ACC112 (cell line): ENCODE results near the gene COL19A1.
"Not testable (repeated sequence)": the region's sequence is repeated elsewhere in the genome, so short reads cannot be mapped to it uniquely, and the experiment has no call there.

Experiments
- H2AFZ ChIP-seq: fragments of 200-600 bp; sonication (generic); one replicate; pipeline ENCODE4 v1.6.0; 2017; ENCODE audit warnings: antibody characterized with exemption, low read length; ENCODE audit not compliant: unreplicated experiment
- H3K27ac ChIP-seq: fragments of 200-600 bp; sonication (generic); 2 replicates; pipeline ENCODE4 v1.5.1; 2014; ENCODE audit warnings: low read depth, mild to moderate bottlenecking, antibody characterized with exemption, low read length, moderate library complexity
- H3K27me3 ChIP-seq: fragments of 200-600 bp; sonication (generic); 2 replicates; pipeline ENCODE4 v1.6.1; 2014; ENCODE audit warnings: mild to moderate bottlenecking, antibody characterized with exemption, low read length, moderate library complexity, mixed read lengths; ENCODE audit not compliant: insufficient read depth
- H3K36me3 ChIP-seq: fragments of 200-600 bp; sonication (generic); 2 replicates; pipeline ENCODE4 v1.6.1; 2016; ENCODE audit warnings: mild to moderate bottlenecking, antibody characterized with exemption, low read length, moderate library complexity, mixed read lengths; ENCODE audit not compliant: insufficient read depth
- H3K4me1 ChIP-seq: fragments of 200-600 bp; sonication (generic); one replicate; pipeline ENCODE4 v1.6.1; 2016; ENCODE audit warnings: low read length, mixed read lengths; ENCODE audit not compliant: insufficient read depth, unreplicated experiment, control insufficient read depth
- H3K4me3 ChIP-seq: fragments of 200-600 bp; sonication (generic); 2 replicates; pipeline ENCODE4 v1.5.1; 2014; ENCODE audit warnings: mild to moderate bottlenecking, low read depth, low read length
- H3K79me2 ChIP-seq: fragments of 200-600 bp; sonication (generic); one replicate; pipeline ENCODE4 v1.6.0; 2016; ENCODE audit warnings: low read length; ENCODE audit not compliant: control insufficient read depth, unreplicated experiment, insufficient read depth

COL19A1 gene

GRCh38 chr6:69994251-69994650, 127.9 kb downstream of the COL19A1 start:
- Histone ChIP-seq H3K27me3 (no peaks in the 10 kb centered on the region), H3K27ac (no peak overlapping the region)

GRCh38 chr6:70008189-70008588, 141.8 kb downstream of the COL19A1 start:
- H3K79me2 ChIP-seq, result no peaks in the 10 kb centered on the region
- H3K4me1 ChIP-seq, result no peaks in the 10 kb centered on the region
- H3K27ac ChIP-seq, result no peak overlapping the region
- no peaks in the 10 kb centered on the region for H3K36me3 ChIP-seq
- no peaks in the 10 kb centered on the region for H3K27me3 ChIP-seq
- no peak overlapping the region for H2AFZ ChIP-seq
- H3K4me3 ChIP-seq, result no peak overlapping the region

More at GRCh38 chr6:69994251-69994650, 127.9 kb downstream of the COL19A1 start:
- Histone ChIP-seq H2AFZ (no peak overlapping the region), H3K4me1 (no peaks in the 10 kb centered on the region), H3K36me3 (no peaks in the 10 kb centered on the region), H3K79me2 (no peaks in the 10 kb centered on the region), H3K4me3 (no peak overlapping the region)

- not testable (repeated sequence) for H3K4me3 ChIP-seq, H3K4me1 ChIP-seq, H3K36me3 ChIP-seq, H3K27me3 ChIP-seq, H3K27ac ChIP-seq, H3K79me2 ChIP-seq, H2AFZ ChIP-seq
These were observed 144.0 kb downstream of the COL19A1 start for GRCh38 chr6:70010339-70010738.

GRCh38 chr6:70023201-70023600, 156.8 kb downstream of the COL19A1 start:
- not testable (repeated sequence) for H3K79me2 ChIP-seq, H3K4me3 ChIP-seq

GRCh38 chr6:70028246-70028645, 161.9 kb downstream of the COL19A1 start:
- no peaks in the 10 kb centered on the region for H3K36me3 ChIP-seq
- H3K27me3 ChIP-seq, result 0 out of 2 replicates have a peak, but pooled peaks cover 7% of the 10 kb centered on the region
- H2AFZ ChIP-seq, result no peak overlapping the region
- no peak overlapping the region for H3K4me3 ChIP-seq
- no peak overlapping the region for H3K27ac ChIP-seq
- H3K4me1 ChIP-seq, result no peaks in the 10 kb centered on the region
- H3K79me2 ChIP-seq, result no peaks in the 10 kb centered on the region

More at GRCh38 chr6:70023201-70023600, 156.8 kb downstream of the COL19A1 start:
- H3K27ac ChIP-seq, H3K4me1 ChIP-seq, H3K36me3 ChIP-seq, H3K27me3 ChIP-seq: not testable (repeated sequence)
- H2AFZ ChIP-seq, result peak overlapping the region; percentile 16

- Histone ChIP-seq H3K27me3 (0 out of 2 replicates have a peak, but pooled peaks cover 7% of the 10 kb centered on the region), H3K27ac (no peak overlapping the region), H3K36me3 (no peaks in the 10 kb centered on the region), H2AFZ (no peak overlapping the region), H3K4me1 (no peaks in the 10 kb centered on the region), H3K4me3 (no peak overlapping the region), H3K79me2 (no peaks in the 10 kb centered on the region)
These were observed 162.6 kb downstream of the COL19A1 start for GRCh38 chr6:70028926-70029325.

- Histone ChIP-seq H2AFZ (no peak overlapping the region), H3K27me3 (0 out of 2 replicates have a peak, but pooled peaks cover 15% of the 10 kb centered on the region), H3K79me2 (no peaks in the 10 kb centered on the region), H3K4me1 (no peaks in the 10 kb centered on the region), H3K27ac (no peak overlapping the region), H3K36me3 (no peaks in the 10 kb centered on the region), H3K4me3 (no peak overlapping the region)
These were observed 167.4 kb downstream of the COL19A1 start for GRCh38 chr6:70033781-70034180.

GRCh38 chr6:70037445-70037844, 171.1 kb downstream of the COL19A1 start:
- no peaks in the 10 kb centered on the region for H3K79me2 ChIP-seq
- no peaks in the 10 kb centered on the region for H3K4me1 ChIP-seq
- 0 out of 2 replicates have a peak, but pooled peaks cover 8% of the 10 kb centered on the region for H3K27me3 ChIP-seq
- no peaks in the 10 kb centered on the region for H3K36me3 ChIP-seq
- no peak overlapping the region for H2AFZ ChIP-seq
- H3K4me3 ChIP-seq, result no peak overlapping the region
- no peak overlapping the region for H3K27ac ChIP-seq

- no peak overlapping the region for H3K4me3 ChIP-seq
- no peaks in the 10 kb centered on the region for H3K4me1 ChIP-seq
- H3K79me2 ChIP-seq, result no peaks in the 10 kb centered on the region
- no peak overlapping the region for H2AFZ ChIP-seq
- no peak overlapping the region for H3K27ac ChIP-seq
- H3K36me3 ChIP-seq, result no peaks in the 10 kb centered on the region
- H3K27me3 ChIP-seq, result no peaks in the 10 kb centered on the region
These were observed 174.4 kb downstream of the COL19A1 start for GRCh38 chr6:70040766-70041165.

- no peaks in the 10 kb centered on the region for H3K27me3 ChIP-seq
- H2AFZ ChIP-seq, result no peak overlapping the region
- H3K36me3 ChIP-seq, result no peaks in the 10 kb centered on the region
- no peak overlapping the region for H3K27ac ChIP-seq
- no peaks in the 10 kb centered on the region for H3K4me1 ChIP-seq
- H3K79me2 ChIP-seq, result no peaks in the 10 kb centered on the region
- no peak overlapping the region for H3K4me3 ChIP-seq
These were observed 175.1 kb downstream of the COL19A1 start for GRCh38 chr6:70041411-70041810.

GRCh38 chr6:70045413-70045812, 179.1 kb downstream of the COL19A1 start:
- Histone ChIP-seq H3K27ac (no peak overlapping the region), H3K36me3 (no peaks in the 10 kb centered on the region), H3K4me1 (no peaks in the 10 kb centered on the region), H2AFZ (no peak overlapping the region), H3K4me3 (no peak overlapping the region), H3K79me2 (no peaks in the 10 kb centered on the region), H3K27me3 (peaks cover 14% of the 10 kb centered on the region; the same call in 1 of the 2 replicates)
